ENCODE results near the gene GFOD2. TPM values are rescaled to one million over a fixed set of nuclear protein-coding genes. Genes with fewer than 3 reads are reported as not detected.

GFOD2 gene
- polyA plus RNA-seq, 3 donors = 3.7 to 9.4 (median 3.8) TPM

DNA sequence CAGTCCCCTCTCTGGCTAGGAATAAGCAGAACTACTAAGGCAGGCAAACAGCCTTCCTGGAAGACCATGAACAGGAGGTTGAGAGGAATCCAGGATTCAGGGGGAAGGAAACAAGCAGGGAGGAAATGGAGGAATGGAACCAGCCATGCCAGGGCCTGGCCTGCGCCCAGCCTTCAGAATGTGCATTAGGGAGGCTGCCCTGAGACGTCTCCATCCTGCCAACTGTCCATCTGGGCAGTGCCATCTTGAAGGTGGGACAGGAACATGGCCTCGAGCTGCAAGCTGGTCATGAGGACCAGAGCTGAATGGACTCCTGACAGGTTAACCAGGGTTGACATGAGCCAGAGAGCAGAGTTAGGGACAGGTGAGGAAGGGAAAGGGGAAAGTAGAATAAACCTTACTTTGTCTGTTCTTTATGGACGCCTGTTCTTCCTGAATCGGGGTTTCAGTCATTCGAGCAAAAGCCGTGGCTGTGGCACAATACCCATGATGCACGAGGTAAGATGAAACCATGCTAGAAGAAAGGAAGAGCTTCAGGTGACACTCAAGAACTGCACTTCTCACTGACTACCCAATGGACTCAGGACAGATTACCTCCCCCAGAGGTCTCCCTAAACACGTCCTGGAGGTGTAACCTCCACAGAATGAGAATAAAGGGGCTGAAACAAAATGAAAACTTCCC is 12.1 kb upstream of the GFOD2 start:
- H3K36me3 Mint-ChIP-seq = peaks cover 57 to 79% of the 10 kb centered on the region in 2 donors
- H3K27me3 ChIP-seq (ENCODE audit: control insufficient read depth in 2 of 2, insufficient read depth in 2 of 2, low read length in 2 of 2) = no peaks in the 10 kb centered on the region
- H3K79me2 ChIP-seq (ENCODE audit: insufficient read depth, low read length) = no peaks in the 10 kb centered on the region
- H3K4me1 ChIP-seq (ENCODE audit: control insufficient read depth in 1 of 2, insufficient read depth in 2 of 2, low read length in 2 of 2) = no peaks in the 10 kb centered on the region
- no peaks in the 10 kb centered on the region for H3K4me1 Mint-ChIP-seq
- no peak overlapping the region for H3K4me2 ChIP-seq (replicated peaks; ENCODE audit: extremely low read depth, low read length, poor library complexity, severe bottlenecking)
- H3K4me3 ChIP-seq (replicated peaks in 1 of 3; ENCODE audit: low read depth in 2 of 3, low read length in 3 of 3) = no peak overlapping the region
- intact Hi-C loops (cut with micrococcal nuclease) = no loop called here
- 100% methylated on average over 4 of the region's 9 CpGs for WGBS (ENCODE audit: insufficient coverage)
- no peak overlapping the region for H2AFZ ChIP-seq (ENCODE audit: insufficient read depth, low read depth, low read length, poor library complexity, severe bottlenecking)
- peak overlapping the region in 3 of 7 donors; percentile 37 to 62 (median 43) for H3K27ac Mint-ChIP-seq
- H3K36me3 ChIP-seq (replicated peaks in 1 of 2; ENCODE audit: control insufficient read depth in 1 of 2, insufficient read depth in 2 of 2, low read length in 2 of 2) = peaks cover 71 to 81% of the 10 kb centered on the region in 2 donors
- DNase-seq = no peak
- no peaks in the 10 kb centered on the region for H3K9me3 ChIP-seq (replicated peaks in 1 of 2; ENCODE audit: control insufficient read depth in 1 of 2, insufficient read depth in 1 of 2, low read length in 2 of 2)
- H3K27me3 Mint-ChIP-seq (ENCODE audit: low read depth in 3 of 3) = peaks cover 0 to 1% (median 0%) of the 10 kb centered on the region in 3 donors
- H3K4me3 Mint-ChIP-seq = no peak overlapping the region
- H3K9ac ChIP-seq (ENCODE audit: insufficient read depth, low read length, poor library complexity, severe bottlenecking) = no peak overlapping the region
- TF ChIP-seq, protein P1, sequence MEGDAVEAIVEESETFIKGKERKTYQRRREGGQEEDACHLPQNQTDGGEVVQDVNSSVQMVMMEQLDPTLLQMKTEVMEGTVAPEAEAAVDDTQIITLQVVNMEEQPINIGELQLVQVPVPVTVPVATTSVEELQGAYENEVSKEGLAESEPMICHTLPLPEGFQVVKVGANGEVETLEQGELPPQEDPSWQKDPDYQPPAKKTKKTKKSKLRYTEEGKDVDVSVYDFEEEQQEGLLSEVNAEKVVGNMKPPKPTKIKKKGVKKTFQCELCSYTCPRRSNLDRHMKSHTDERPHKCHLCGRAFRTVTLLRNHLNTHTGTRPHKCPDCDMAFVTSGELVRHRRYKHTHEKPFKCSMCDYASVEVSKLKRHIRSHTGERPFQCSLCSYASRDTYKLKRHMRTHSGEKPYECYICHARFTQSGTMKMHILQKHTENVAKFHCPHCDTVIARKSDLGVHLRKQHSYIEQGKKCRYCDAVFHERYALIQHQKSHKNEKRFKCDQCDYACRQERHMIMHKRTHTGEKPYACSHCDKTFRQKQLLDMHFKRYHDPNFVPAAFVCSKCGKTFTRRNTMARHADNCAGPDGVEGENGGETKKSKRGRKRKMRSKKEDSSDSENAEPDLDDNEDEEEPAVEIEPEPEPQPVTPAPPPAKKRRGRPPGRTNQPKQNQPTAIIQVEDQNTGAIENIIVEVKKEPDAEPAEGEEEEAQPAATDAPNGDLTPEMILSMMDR (IDR thresholded peaks at IDR 0.05) = no peak
- H4K20me1 ChIP-seq (ENCODE audit: insufficient read depth, low read length) = no peaks in the 10 kb centered on the region
- no peaks in the 10 kb centered on the region for H3K9me3 Mint-ChIP-seq
- no peak overlapping the region for H3K27ac ChIP-seq (ENCODE audit: low read depth in 1 of 2, low read length in 2 of 2)

DNA sequence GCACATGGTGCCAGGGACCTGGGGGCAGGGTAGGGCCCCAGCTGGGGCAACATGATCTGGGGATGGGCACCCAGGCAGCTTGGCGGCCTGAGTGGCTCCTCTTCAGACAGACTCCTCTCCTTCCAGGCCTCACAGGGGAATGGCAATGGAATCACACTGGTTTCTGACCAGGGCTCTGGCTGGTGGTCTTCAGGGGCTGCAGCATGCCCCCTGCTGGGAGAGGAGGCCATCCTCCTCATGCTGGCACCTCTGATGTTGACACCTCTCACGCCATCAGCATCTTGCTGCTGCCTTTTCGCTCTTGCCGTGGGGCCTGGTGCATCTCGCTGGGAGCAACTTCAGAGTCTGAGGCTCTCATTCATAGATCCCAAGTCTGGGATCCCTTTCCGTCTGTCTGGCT is 11.2 kb upstream of the GFOD2 start:
- Mint-ChIP-seq H3K4me1 (no peaks in the 10 kb centered on the region), H3K27ac (no peak overlapping the region), H3K36me3 (peaks cover 60 to 78% of the 10 kb centered on the region in 2 donors), H3K9me3 (no peaks in the 10 kb centered on the region), H3K27me3 (ENCODE audit: low read depth in 3 of 3) (peaks cover 0 to 1% (median 0%) of the 10 kb centered on the region in 3 donors), H3K4me3 (no peak overlapping the region)
- no peaks in the 10 kb centered on the region for H3K4me1 ChIP-seq (ENCODE audit: control insufficient read depth in 1 of 2, insufficient read depth in 2 of 2, low read length in 2 of 2)
- TF ChIP-seq, protein P1 (IDR thresholded peaks at IDR 0.05) = no peak
- H3K36me3 ChIP-seq (replicated peaks in 1 of 2; ENCODE audit: control insufficient read depth in 1 of 2, insufficient read depth in 2 of 2, low read length in 2 of 2) = peaks cover 71 to 87% of the 10 kb centered on the region in 2 donors
- H3K27me3 ChIP-seq (ENCODE audit: control insufficient read depth in 2 of 2, insufficient read depth in 2 of 2, low read length in 2 of 2) = no peaks in the 10 kb centered on the region
- DNase-seq = no peak
- no peak overlapping the region for H3K4me3 ChIP-seq (replicated peaks in 1 of 3; ENCODE audit: low read depth in 2 of 3, low read length in 3 of 3)
- H3K79me2 ChIP-seq (ENCODE audit: insufficient read depth, low read length) = no peaks in the 10 kb centered on the region
- H3K4me2 ChIP-seq (replicated peaks; ENCODE audit: extremely low read depth, low read length, poor library complexity, severe bottlenecking) = no peak overlapping the region
- WGBS (ENCODE audit: insufficient coverage) = 96% methylated on average over 6 of the region's 6 CpGs
- H4K20me1 ChIP-seq (ENCODE audit: insufficient read depth, low read length) = no peaks in the 10 kb centered on the region
- no peak overlapping the region for H3K9ac ChIP-seq (ENCODE audit: insufficient read depth, low read length, poor library complexity, severe bottlenecking)
- intact Hi-C loops (cut with micrococcal nuclease) = no loop called here
- H2AFZ ChIP-seq (ENCODE audit: insufficient read depth, low read depth, low read length, poor library complexity, severe bottlenecking) = no peak overlapping the region
- no peaks in the 10 kb centered on the region for H3K9me3 ChIP-seq (replicated peaks in 1 of 2; ENCODE audit: control insufficient read depth in 1 of 2, insufficient read depth in 1 of 2, low read length in 2 of 2)
- no peak overlapping the region for H3K27ac ChIP-seq (ENCODE audit: low read depth in 1 of 2, low read length in 2 of 2)
